ENCODE results near the gene OR3A3.
"Not testable (repeated sequence)": the region's sequence is repeated elsewhere in the genome, so short reads cannot be mapped to it uniquely, and the experiment has no call there.

OR3A3 gene

DNA sequence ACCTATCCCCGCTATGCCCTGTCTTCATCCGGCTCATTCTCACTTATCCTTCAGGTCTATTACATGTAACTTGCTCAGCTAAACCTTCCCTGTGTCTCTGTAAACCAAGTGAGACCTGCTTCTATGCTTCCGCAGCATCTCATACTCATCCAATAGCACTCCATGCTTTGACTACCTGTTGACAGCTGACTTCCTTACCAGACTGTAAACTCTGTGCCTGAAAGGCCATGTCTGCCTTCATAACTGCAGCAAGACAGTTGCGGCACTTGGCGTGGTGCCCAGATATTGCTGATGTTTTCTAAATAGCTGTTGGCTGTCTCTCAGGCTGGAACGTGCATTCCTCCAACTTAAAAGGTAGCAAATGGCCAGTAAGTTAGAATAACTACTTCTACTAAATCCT is 11.1 kb upstream of the OR3A3 start:
- TF ChIP-seq, protein P1, sequence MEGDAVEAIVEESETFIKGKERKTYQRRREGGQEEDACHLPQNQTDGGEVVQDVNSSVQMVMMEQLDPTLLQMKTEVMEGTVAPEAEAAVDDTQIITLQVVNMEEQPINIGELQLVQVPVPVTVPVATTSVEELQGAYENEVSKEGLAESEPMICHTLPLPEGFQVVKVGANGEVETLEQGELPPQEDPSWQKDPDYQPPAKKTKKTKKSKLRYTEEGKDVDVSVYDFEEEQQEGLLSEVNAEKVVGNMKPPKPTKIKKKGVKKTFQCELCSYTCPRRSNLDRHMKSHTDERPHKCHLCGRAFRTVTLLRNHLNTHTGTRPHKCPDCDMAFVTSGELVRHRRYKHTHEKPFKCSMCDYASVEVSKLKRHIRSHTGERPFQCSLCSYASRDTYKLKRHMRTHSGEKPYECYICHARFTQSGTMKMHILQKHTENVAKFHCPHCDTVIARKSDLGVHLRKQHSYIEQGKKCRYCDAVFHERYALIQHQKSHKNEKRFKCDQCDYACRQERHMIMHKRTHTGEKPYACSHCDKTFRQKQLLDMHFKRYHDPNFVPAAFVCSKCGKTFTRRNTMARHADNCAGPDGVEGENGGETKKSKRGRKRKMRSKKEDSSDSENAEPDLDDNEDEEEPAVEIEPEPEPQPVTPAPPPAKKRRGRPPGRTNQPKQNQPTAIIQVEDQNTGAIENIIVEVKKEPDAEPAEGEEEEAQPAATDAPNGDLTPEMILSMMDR (IDR thresholded peaks at IDR 0.05; ENCODE audit: low read depth, low read length): no peak
- no peak overlapping the region for H3K4me3 ChIP-seq (ENCODE audit: low read depth, low read length)

DNA sequence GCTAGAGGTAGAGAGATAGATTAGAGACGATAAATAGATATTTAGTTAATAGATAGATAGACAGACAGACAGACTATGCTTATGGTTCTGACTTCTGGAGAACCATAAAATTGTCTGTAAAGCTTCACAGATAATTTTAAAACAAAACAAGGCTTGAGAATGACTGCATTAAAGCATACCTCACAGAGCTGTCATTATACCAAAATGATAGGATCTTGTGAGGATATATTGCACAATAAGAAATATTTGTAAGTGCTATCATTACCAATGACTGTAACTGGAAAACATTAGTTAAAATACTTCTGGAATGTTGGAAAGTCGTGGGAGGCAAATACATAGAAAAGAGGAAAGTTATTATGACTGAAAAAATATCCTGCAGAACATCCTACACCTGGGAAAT is 9.4 kb upstream of the OR3A3 start:
- TF ChIP-seq, protein P1 (IDR thresholded peaks at IDR 0.05; ENCODE audit: low read depth, low read length): no peak
- H3K4me3 ChIP-seq (ENCODE audit: low read depth, low read length): no peak overlapping the region

DNA sequence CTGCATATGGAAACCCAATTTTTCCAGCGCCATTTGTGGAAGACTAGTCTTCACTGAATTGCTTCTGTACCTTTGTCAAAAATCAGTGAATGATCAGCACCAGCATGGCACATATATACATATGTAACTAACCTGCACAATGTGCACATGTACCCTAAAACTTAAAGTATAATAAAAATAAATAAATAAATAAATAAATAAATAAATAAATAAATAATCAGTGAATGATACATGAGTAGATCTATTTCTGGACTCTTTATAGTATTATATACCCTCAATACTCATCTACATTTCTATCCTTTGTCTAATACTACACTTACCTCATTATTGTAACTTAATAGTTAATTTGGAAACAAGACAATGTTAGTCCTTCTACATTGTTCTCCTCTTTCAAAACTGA is 7.3 kb upstream of the OR3A3 start:
- H3K4me3 ChIP-seq (ENCODE audit: low read depth, low read length): not testable (repeated sequence)

DNA sequence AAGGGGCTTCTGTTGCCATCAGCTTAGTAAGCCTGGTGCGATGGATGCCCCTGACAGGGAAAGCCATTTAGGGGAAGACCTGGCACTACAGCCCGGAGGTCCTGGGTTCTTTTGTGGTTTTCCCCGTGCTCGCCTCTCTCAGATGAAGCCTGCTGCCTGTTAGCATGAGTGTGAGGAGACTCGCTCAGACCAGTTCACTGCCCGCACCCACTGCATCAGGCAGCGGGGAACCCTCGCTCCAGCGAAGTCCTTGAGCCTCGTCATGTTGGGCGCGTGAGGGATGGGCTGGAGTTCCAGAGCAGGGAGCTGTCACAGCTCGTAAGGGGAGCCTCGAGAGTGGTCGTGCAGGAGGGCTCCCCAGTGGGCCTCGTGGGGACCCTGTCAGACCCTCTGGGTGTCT is 1.0 kb downstream of the OR3A3 start:
- not testable (repeated sequence) for H3K4me3 ChIP-seq (ENCODE audit: low read depth, low read length)

DNA sequence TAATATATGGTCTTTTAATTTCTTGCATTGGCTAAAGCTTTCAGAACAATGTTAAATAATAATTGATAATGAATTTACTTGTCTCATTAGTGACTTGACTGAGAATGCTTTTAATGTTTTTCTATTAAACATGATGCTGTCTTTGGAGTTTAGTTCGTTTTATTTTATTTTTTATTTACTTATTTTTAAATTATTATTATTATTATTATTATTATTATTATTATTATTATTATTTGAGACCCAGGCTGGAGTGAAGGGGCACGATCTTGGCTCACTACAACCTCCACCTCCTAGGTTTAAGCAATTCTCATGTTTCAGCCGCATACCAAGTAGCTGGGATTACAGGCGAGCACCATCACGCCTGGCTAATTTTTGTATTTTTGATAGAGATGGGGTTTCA is 4.4 kb downstream of the OR3A3 start:
- no peak overlapping the region for H3K4me3 ChIP-seq (ENCODE audit: low read depth, low read length)
- TF ChIP-seq, protein P1 (IDR thresholded peaks at IDR 0.05; ENCODE audit: low read depth, low read length): no peak

DNA sequence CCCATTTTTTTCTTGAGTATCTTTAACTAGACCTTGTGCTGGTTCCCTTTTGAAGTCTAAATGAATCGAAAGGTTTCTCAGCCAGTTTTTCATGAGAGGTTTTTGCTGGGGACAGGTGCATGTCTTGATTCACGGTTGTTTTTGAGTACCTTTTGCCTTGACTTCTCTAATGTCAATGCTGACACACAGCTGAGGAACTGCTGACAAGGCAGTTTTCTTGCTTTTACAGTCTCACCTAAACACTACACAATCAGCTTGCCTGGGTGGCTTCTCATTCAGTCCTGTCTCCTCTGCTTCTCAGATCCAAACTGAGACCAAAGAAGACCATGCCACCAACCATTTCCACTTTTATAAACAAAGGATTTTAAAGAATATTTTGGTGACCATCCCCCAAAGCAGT is 7.1 kb downstream of the OR3A3 start:
- H3K4me3 ChIP-seq (ENCODE audit: low read depth, low read length): no peak overlapping the region
- TF ChIP-seq, protein P1 (IDR thresholded peaks at IDR 0.05; ENCODE audit: low read depth, low read length): no peak

DNA sequence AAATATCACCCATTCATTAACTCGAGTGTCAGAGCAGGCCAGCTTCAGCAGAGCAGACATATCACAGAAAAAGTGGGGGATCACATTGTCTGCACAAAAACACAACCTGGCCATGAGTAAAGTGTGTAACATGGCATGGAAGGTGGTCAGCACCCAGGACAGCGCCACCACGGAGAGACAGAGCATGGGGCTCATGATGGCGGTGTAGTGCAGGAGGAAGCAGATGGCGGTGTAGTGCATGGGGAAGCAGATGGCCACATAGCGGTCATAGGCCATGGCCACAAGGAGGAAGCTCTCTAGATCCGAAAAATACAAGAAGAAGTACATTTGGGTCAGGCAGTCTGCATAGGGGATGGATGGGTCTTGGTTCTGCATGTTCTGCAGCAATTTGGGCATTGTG is 22.0 kb downstream of the OR3A3 start:
- H3K4me3 ChIP-seq (ENCODE audit: low read depth, low read length): not testable (repeated sequence)

DNA sequence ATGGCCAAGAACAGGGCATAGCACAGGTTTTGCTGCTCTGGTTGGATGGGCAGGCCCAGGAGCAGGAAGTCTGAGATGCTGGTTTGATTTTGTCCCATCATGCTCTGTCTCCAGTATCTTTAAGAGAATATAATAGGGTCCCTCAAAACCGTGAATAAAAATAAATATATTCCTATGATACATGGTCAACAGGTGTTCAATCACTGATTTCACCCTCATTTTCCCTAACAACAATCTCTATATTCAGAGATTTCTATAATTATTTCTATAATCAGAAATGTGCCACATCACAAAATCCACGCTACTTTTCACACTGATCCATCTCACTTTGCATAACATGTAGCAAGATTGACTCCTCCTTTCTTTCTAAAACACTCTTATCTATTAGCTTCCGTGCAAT is 22.6 kb downstream of the OR3A3 start, which contains the start of gene OR1E2:
TSS of gene OR1E2 (minus strand) at position 101 of the 400 bp plus-strand sequence. CDS start at position 101, 0 bp downstream.
- no peak within 1 kb of the TSS for H3K4me3 ChIP-seq (ENCODE audit: low read depth, low read length)
- TF ChIP-seq, protein P1 (IDR thresholded peaks at IDR 0.05; ENCODE audit: low read depth, low read length): no peak

DNA sequence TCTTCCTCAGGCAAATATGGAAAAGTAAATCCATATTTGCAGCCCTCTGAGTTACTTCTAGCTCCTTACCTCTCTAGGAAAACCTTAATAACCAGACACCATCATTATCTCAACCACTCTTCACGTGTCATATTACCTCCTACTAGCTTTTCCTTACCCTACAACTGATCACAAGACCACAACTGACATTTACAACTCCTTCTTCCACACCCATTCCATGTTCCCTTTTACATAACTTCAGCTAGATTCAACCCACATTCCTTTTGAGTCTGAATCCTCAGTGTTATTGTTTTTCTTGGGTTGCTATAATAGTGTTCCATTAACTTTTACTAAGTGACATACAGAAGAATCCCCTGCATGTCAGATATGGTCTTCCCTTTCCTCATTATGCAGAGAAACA is 27.2 kb downstream of the OR3A3 start:
- TF ChIP-seq, protein P1 (IDR thresholded peaks at IDR 0.05; ENCODE audit: low read depth, low read length): no peak
- no peak overlapping the region for H3K4me3 ChIP-seq (ENCODE audit: low read depth, low read length)

Measured in WI38 (cell line).